DND-41 (cell line): Measurements from ENCODE around the gene MYO1H.

Experiments used
- ATAC-seq: fragments of 200-7000 bp; cut with Tn5 transposase; 3 replicates; pipeline ENCODE4 v1.9.1; 2021; ENCODE audit warnings: low read depth; ENCODE audit not compliant: insufficient read depth
- DNase-seq: peaks from one replicate; pipeline ENCODE4 v3.0.0-alpha.2; 2020
- H2AFZ ChIP-seq: 2 replicates; pipeline ENCODE4 v1.6.0; 2012; ENCODE audit warnings: low read depth, low read length
- H3K27ac ChIP-seq: 2 replicates; pipeline ENCODE4 v1.5.1; 2012; ENCODE audit warnings: low read length, inconsistent platforms
- H3K27me3 ChIP-seq: fragments of 200-600 bp; sonication (generic); 2 replicates; pipeline ENCODE4 v1.6.0; 2012; ENCODE audit warnings: low read length, mild to moderate bottlenecking, inconsistent platforms; ENCODE audit not compliant: insufficient read depth, poor library complexity
- H3K36me3 ChIP-seq: 2 replicates; pipeline ENCODE4 v1.5.1; 2012; ENCODE audit warnings: low read length, inconsistent platforms; ENCODE audit not compliant: insufficient read depth
- H3K4me1 ChIP-seq: 2 replicates; pipeline ENCODE4 v1.5.1; 2012; ENCODE audit warnings: mild to moderate bottlenecking, low read length; ENCODE audit not compliant: insufficient read depth
- H3K4me2 ChIP-seq: 2 replicates; pipeline ENCODE4 v1.6.0; 2012; ENCODE audit warnings: mild to moderate bottlenecking, moderate library complexity, low read length, inconsistent platforms; ENCODE audit not compliant: insufficient read depth
- H3K4me3 ChIP-seq, 2 experiments: fragments of 200-600 bp in 1 of 2; shearing (Covaris generic) in 1 of 2; 2 replicates each; pipeline ENCODE4 v1.5.1; 2012 to 2016; ENCODE audit warnings: inconsistent platforms in 2 of 2, low read length in 2 of 2, mild to moderate bottlenecking in 2 of 2, low read depth in 1 of 2, moderate library complexity in 1 of 2
- H3K79me2 ChIP-seq: 2 replicates; pipeline ENCODE4 v1.6.0; 2012; ENCODE audit warnings: low read length, inconsistent platforms; ENCODE audit not compliant: insufficient read depth
- H3K9ac ChIP-seq: 2 replicates; pipeline ENCODE4 v1.6.0; 2012; ENCODE audit warnings: low read depth, mild to moderate bottlenecking, inconsistent platforms, low read length, moderate library complexity
- H3K9me3 ChIP-seq: 2 replicates; pipeline ENCODE4 v1.5.1; 2012; ENCODE audit warnings: low read length, moderate library complexity, mild to moderate bottlenecking, inconsistent platforms; ENCODE audit not compliant: insufficient read depth, severe bottlenecking
- H4K20me1 ChIP-seq: 2 replicates; pipeline ENCODE4 v1.6.0; 2012; ENCODE audit warnings: low read length; ENCODE audit not compliant: insufficient read depth
- CTCF ChIP-seq: IDR thresholded peaks from 2 replicates; pipeline ENCODE4 v1.5.1; 2012; ENCODE audit warnings: borderline replicate concordance, low read length, moderate library complexity, mild to moderate bottlenecking; ENCODE audit not compliant: poor library complexity, severe bottlenecking; ENCODE audit errors: extremely low read depth
- EZH2 ChIP-seq: IDR thresholded peaks from 3 replicates; pipeline ENCODE4 v1.6.1; 2012; ENCODE audit warnings: borderline replicate concordance, low read depth, mild to moderate bottlenecking, moderate library complexity, low read length, inconsistent platforms; ENCODE audit not compliant: severe bottlenecking

MYO1H gene

GRCh38 chr12:109464642-109465351 is 117.1 kb downstream of the MYO1H start:
- TF ChIP-seq EZH2 = no peak
- TF ChIP-seq CTCF = no peak
- no peak overlapping the region for H3K4me3 ChIP-seq
- ATAC-seq = no peak
- peaks cover 45% of the 10 kb centered on the region for H3K36me3 ChIP-seq
- H3K9ac ChIP-seq = no peak overlapping the region
- DNase-seq = no peak
- H2AFZ ChIP-seq = no peak overlapping the region
- H3K4me1 ChIP-seq = no peaks in the 10 kb centered on the region
- no peaks in the 10 kb centered on the region for H3K27me3 ChIP-seq
- H4K20me1 ChIP-seq = peaks cover 83% of the 10 kb centered on the region
- no peak overlapping the region for H3K4me2 ChIP-seq
- H3K27ac ChIP-seq = no peak overlapping the region
- no peaks in the 10 kb centered on the region for H3K9me3 ChIP-seq
- H3K79me2 ChIP-seq = peaks cover 82% of the 10 kb centered on the region

GRCh38 chr12:109466305-109466704 is 118.6 kb downstream of the MYO1H start:
- H3K9me3 ChIP-seq = no peaks in the 10 kb centered on the region
- TF ChIP-seq EZH2 = no peak
- H3K36me3 ChIP-seq = peaks cover 40% of the 10 kb centered on the region

GRCh38 chr12:109466821-109467220 is 119.1 kb downstream of the MYO1H start:
- TF ChIP-seq CTCF (no peak), EZH2 (no peak)
- H2AFZ ChIP-seq = no peak overlapping the region
- no peaks in the 10 kb centered on the region for H3K27me3 ChIP-seq
- H3K79me2 ChIP-seq = peaks cover 88% of the 10 kb centered on the region
- ATAC-seq = no peak
- no peaks in the 10 kb centered on the region for H3K9me3 ChIP-seq
- peaks cover 72% of the 10 kb centered on the region for H4K20me1 ChIP-seq
- H3K27ac ChIP-seq = no peak overlapping the region
- DNase-seq = no peak
- H3K4me3 ChIP-seq = no peak overlapping the region
- no peak overlapping the region for H3K4me2 ChIP-seq
- no peak overlapping the region for H3K9ac ChIP-seq
- H3K36me3 ChIP-seq = peaks cover 40% of the 10 kb centered on the region
- H3K4me1 ChIP-seq = no peaks in the 10 kb centered on the region

More at GRCh38 chr12:109466305-109466704, 118.6 kb downstream of the MYO1H start:
- Histone ChIP-seq H4K20me1 (peaks cover 77% of the 10 kb centered on the region), H3K9ac (no peak overlapping the region), H3K4me2 (no peak overlapping the region), H3K27ac (no peak overlapping the region), H3K4me3 (no peak overlapping the region), H2AFZ (no peak overlapping the region), H3K4me1 (no peaks in the 10 kb centered on the region), H3K79me2 (peaks cover 88% of the 10 kb centered on the region), H3K27me3 (no peaks in the 10 kb centered on the region)
- DNase-seq (no peak), ATAC-seq (no peak)

- H3K9ac ChIP-seq = no peak overlapping the region
- no peak overlapping the region for H2AFZ ChIP-seq
- H3K27me3 ChIP-seq = no peaks in the 10 kb centered on the region
- no peaks in the 10 kb centered on the region for H3K4me1 ChIP-seq
- TF ChIP-seq EZH2 (no peak), CTCF (no peak)
- no peak for DNase-seq
- H3K79me2 ChIP-seq = peaks cover 88% of the 10 kb centered on the region
- peaks cover 40% of the 10 kb centered on the region for H3K36me3 ChIP-seq
- H4K20me1 ChIP-seq = peaks cover 69% of the 10 kb centered on the region
- H3K9me3 ChIP-seq = no peaks in the 10 kb centered on the region
- H3K4me3 ChIP-seq = no peak overlapping the region
- ATAC-seq = no peak
- H3K27ac ChIP-seq = no peak overlapping the region
- H3K4me2 ChIP-seq = no peak overlapping the region
Measured at GRCh38 chr12:109467978-109468676, 120.4 kb downstream of the MYO1H start.
